K562 (cell line): Measurements from ENCODE around the gene OR11A1. TPM values are rescaled to one million over a fixed set of nuclear protein-coding genes. Genes with fewer than 3 reads are reported as not detected.

Source experiments
- ATAC-seq: fragments of 200-7000 bp; cut with Tn5 transposase; 3 replicates; pipeline ENCODE4 v1.9.1; 2020; ENCODE audit warnings: moderate library complexity
- BruUV-seq: library from RNA; stranded (reverse); fragments of 400-500 nt; replicated peaks from 2 replicates; lab custom pipeline; 2021; lab: Mats Ljungman, UMichigan
- CTCF ChIA-PET: fragments of 300-600 bp; formaldehyde crosslinking; extraction: SDS; loops from one replicate; lab custom pipeline; 2021; ENCODE audit warnings: low intra/inter-chr PET ratio; lab: Yijun Ruan, JAX
- POLR2A ChIA-PET: fragments of 300-600, 350-650 bp; sonication (Branson Sonifier 250); formaldehyde crosslinking; extraction: SDS; loops from one replicate; lab custom pipeline; 2021; ENCODE audit warnings: antibody characterized with exemption, inconsistent platforms; lab: Yijun Ruan, JAX
- DNase-seq, 4 experiments: peaks; one replicate each; pipeline versions ENCODE4 v3.0.0 to v3.0.0-alpha.2; 2011 to 2018; ENCODE audit warnings: low spot score in 3 of 4, mixed read lengths in 3 of 4; ENCODE audit errors: extremely low read depth in 1 of 4
- FAIRE-seq: peaks from 2 replicates; lab custom pipeline; 2011; peaks lifted over from hg19 to GRCh38; lab: Jason Lieb, UNC
- H2AFZ ChIP-seq: 2 replicates; pipeline ENCODE4 v1.6.0; 2011; ENCODE audit warnings: low read depth, low read length, control low read depth, inconsistent platforms
- H3K27ac ChIP-seq: fragments of 200-600 bp; 3 replicates; pipeline ENCODE4 v1.8.0; 2011; ENCODE audit warnings: low read depth, mild to moderate bottlenecking, control low read depth, inconsistent platforms, low read length, moderate library complexity, mixed read lengths; ENCODE audit errors: extremely low read depth
- H3K27me3 ChIP-seq, 2 experiments: fragments of 300-600 bp in 1 of 2; 2 replicates in 1 of 2; 3 replicates in 1 of 2; pipeline versions ENCODE4 v1.6.0 to v1.8.0; 2011; ENCODE audit warnings: inconsistent platforms in 2 of 2, low read length in 2 of 2, mild to moderate bottlenecking in 1 of 2, mixed read lengths in 1 of 2, moderate library complexity in 1 of 2; ENCODE audit not compliant: control insufficient read depth in 2 of 2, insufficient read depth in 2 of 2
- H3K36me3 ChIP-seq: fragments of 300-600 bp; 3 replicates; pipeline ENCODE4 v1.8.0; 2011; ENCODE audit warnings: mild to moderate bottlenecking, low read length, inconsistent platforms; ENCODE audit not compliant: control insufficient read depth, insufficient read depth
- H3K4me1 ChIP-seq, 2 experiments: fragments of 200-600 bp in 1 of 2; replicated peaks in 1 of 2; 2 replicates in 1 of 2; 3 replicates in 1 of 2; pipeline versions ENCODE4 v1.5.1 to v1.8.0; 2011; ENCODE audit warnings: inconsistent platforms in 2 of 2, low read length in 2 of 2, mild to moderate bottlenecking in 1 of 2, mixed read lengths in 1 of 2, moderate library complexity in 1 of 2; ENCODE audit not compliant: control insufficient read depth in 2 of 2, insufficient read depth in 2 of 2
- H3K4me2 ChIP-seq: 2 replicates; pipeline ENCODE4 v1.6.1; 2011; ENCODE audit warnings: low read length, control low read depth, inconsistent platforms, mixed read lengths; ENCODE audit not compliant: insufficient read depth
- H3K4me3 ChIP-seq: fragments of 200-600 bp; sonication (generic), shearing (Covaris generic); 2 replicates; pipeline ENCODE4 v1.5.1; 2016; ENCODE audit warnings: control low read depth, inconsistent platforms
- H3K79me2 ChIP-seq: fragments of 200-600 bp; 3 replicates; pipeline ENCODE4 v1.8.0; 2011; ENCODE audit warnings: low read length, inconsistent platforms; ENCODE audit not compliant: control insufficient read depth, insufficient read depth
- H3K9ac ChIP-seq, 2 experiments: 2 replicates each; pipeline versions ENCODE4 v1.6.0 to v1.6.1; 2011; ENCODE audit warnings: low read depth in 2 of 2, low read length in 2 of 2, control low read depth in 1 of 2, inconsistent platforms in 1 of 2, mild to moderate bottlenecking in 1 of 2, mixed read lengths in 1 of 2; ENCODE audit not compliant: insufficient read depth in 1 of 2
- H3K9me1 ChIP-seq: one replicate; pipeline ENCODE4 v1.6.0; 2011; ENCODE audit warnings: inconsistent platforms, mild to moderate bottlenecking, low read length, moderate library complexity; ENCODE audit not compliant: control insufficient read depth, insufficient read depth
- H3K9me3 ChIP-seq: replicated peaks from 2 replicates; pipeline ENCODE4 v1.5.1; 2011; ENCODE audit warnings: low read depth, low read length, inconsistent platforms; ENCODE audit not compliant: control insufficient read depth, insufficient read depth
- H4K20me1 ChIP-seq: replicated peaks from 2 replicates; pipeline ENCODE4 v1.6.1; 2011; ENCODE audit warnings: low read length, inconsistent platforms, mixed read lengths; ENCODE audit not compliant: control insufficient read depth, insufficient read depth
- CBX1 ChIP-seq: sonication (generic); IDR thresholded peaks from 2 replicates; pipeline ENCODE4 v1.6.1; 2016; ENCODE audit warnings: antibody characterized with exemption, low read depth, mild to moderate bottlenecking
- CTCF ChIP-seq, 3 experiments: IDR thresholded peaks in 2 of 3; conservative IDR thresholded peaks in 1 of 3; 2 replicates each; pipeline ENCODE4 v1.5.1; 2011 to 2012; ENCODE audit warnings: low read length in 3 of 3, mild to moderate bottlenecking in 3 of 3, control low read depth in 2 of 3, improper control_type of control experiment in 1 of 3, inconsistent platforms in 1 of 3, low read depth in 1 of 3, mixed read lengths in 1 of 3, moderate library complexity in 1 of 3; ENCODE audit not compliant: insufficient read depth in 2 of 3
- ETV6 ChIP-seq, 3 experiments: fragments of 150-350 bp in 1 of 3; sonication (generic) in 1 of 3; formaldehyde crosslinking in 1 of 3; IDR thresholded peaks; 2 replicates each; pipeline versions ENCODE4 v1.6.1 to v1.8.0; 2014 to 2022; ENCODE audit warnings: borderline replicate concordance in 2 of 3, low read depth in 2 of 3, antibody characterized with exemption in 1 of 3, low read length in 1 of 3, mild to moderate bottlenecking in 1 of 3, missing genetic modification reagents in 1 of 3
- GATA2 ChIP-seq: sonication (generic); formaldehyde crosslinking; IDR thresholded peaks from 2 replicates; pipeline ENCODE4 v1.4.0; 2020; ENCODE audit warnings: mild to moderate bottlenecking, missing genetic modification reagents
- HDAC1 ChIP-seq, 2 experiments: fragments of 450-650 bp; IDR thresholded peaks; 2 replicates each; pipeline ENCODE4 v1.6.1; 2016 to 2017; ENCODE audit warnings: inconsistent platforms in 1 of 2, mild to moderate bottlenecking in 1 of 2, moderate library complexity in 1 of 2
- HMG20A ChIP-seq: fragments of 450-650 bp; formaldehyde crosslinking; conservative IDR thresholded peaks from 2 replicates; pipeline ENCODE4 v1.4.0; 2020; ENCODE audit warnings: mild to moderate bottlenecking, mixed read lengths
- TARDBP ChIP-seq: fragments of 450-650 bp; IDR thresholded peaks from 2 replicates; pipeline ENCODE4 v1.6.1; 2016
- ZNF395 ChIP-seq: fragments of 200-800 bp; sonication (Bioruptor generic); IDR thresholded peaks from 2 replicates; pipeline ENCODE4 v1.6.1; 2017; ENCODE audit warnings: missing genetic modification characterization, missing compliant biosample characterization
- WGBS: fragments of 100-300 bp; shearing (Covaris generic); methylation state at CpG from one replicate; pipeline ENCODE4 v1.1.6; 2016; ENCODE audit warnings: low coverage, mixed read lengths; ENCODE audit not compliant: insufficient coverage; ENCODE audit errors: missing lambda C conversion rate; 5-methylcytosine and 5-hydroxymethylcytosine counted together
- in situ Hi-C: fragments of 300-500 bp; cut with MboI; formaldehyde crosslinking; loops from 4 replicates; pipeline ENCODE4 v1.15.0; 2018; ENCODE audit warnings: inconsistent platforms, mixed read lengths
- intact Hi-C: fragments of 100-400 bp; cut with micrococcal nuclease; formaldehyde crosslinking; loops from 2 replicates; pipeline ENCODE4 v1.14.2; 2022
- polyA plus RNA-seq, 8 experiments: library from polyadenylated mRNA; depleted of rRNA in 4 of 8; stranded (reverse) in 5 of 8; unstranded in 3 of 8; fragments of >200 nt; fragmentation: Nextera tagmentation in 2 of 8; fragmentation: Illumina TruSeq in 1 of 8; extraction: Ambion mirVana in 2 of 8; extraction: Trizol in 1 of 8; gene quantifications; 2 replicates each; pipeline versions ENCODE4 v1.2.1 to v1.2.3, GENCODE V29; 2011 to 2014; ENCODE audit warnings: inconsistent platforms in 1 of 8, missing spikeins in 1 of 8
- total RNA-seq, 7 experiments: library from RNA; depleted of rRNA in 6 of 7; stranded (reverse); fragments of >200 nt in 6 of 7; fragmentation: Illumina TruSeq in 2 of 7; extraction: Trizol in 2 of 7; gene quantifications; 2 replicates each; pipeline versions ENCODE4 v1.2.1 to v1.2.3, GENCODE V29; 2011 to 2021; ENCODE audit warnings: low replicate concordance in 1 of 7
- TF ChIP-seq, protein P1 (sequence below), 3 experiments: fragments of 200-800 bp in 1 of 3; fragments of 250-450 bp in 1 of 3; fragments of 450-650 bp in 1 of 3; sonication (Bioruptor Pico) in 1 of 3; sonication (Bioruptor generic) in 1 of 3; formaldehyde crosslinking in 1 of 3; IDR thresholded peaks; 2 replicates each; pipeline versions ENCODE4 v1.6.1 to v1.8.0; 2016 to 2022; ENCODE audit warnings: mild to moderate bottlenecking in 2 of 3, missing genetic modification characterization in 2 of 3, missing compliant biosample characterization in 1 of 3, moderate library complexity in 1 of 3
- TF ChIP-seq, protein P2 (sequence below): fragments of 150-350 bp; IDR thresholded peaks from 2 replicates; pipeline ENCODE4 v1.6.1; 2014; ENCODE audit warnings: low read depth, mild to moderate bottlenecking, low read length, borderline replicate concordance

The OR11A1 gene
- total and polyA plus RNA-seq, 9 of the 15 experiments (the other 6 are each of a cell fraction or from before 2014, with no cell fraction given), result not detected

- H3K27me3 ChIP-seq, result peaks cover 0 to 3% of the 10 kb centered on the region in 2 experiments; a peak in 1 of 5 replicates
- no peak overlapping the region for H3K27ac ChIP-seq
- CTCF ChIA-PET, result no interaction called here
- H3K9me3 ChIP-seq, result no peaks in the 10 kb centered on the region
- intact Hi-C loops, result no loop called here
- H3K4me3 ChIP-seq, result no peak overlapping the region
- POLR2A ChIA-PET, result interaction anchor here (0.6 kb wide), 1 partner anchor 86 kb away, joined by 4 read pairs; no protein-coding TSS in a partner anchor
- 0% methylated on average over 2 of the region's 2 CpGs for WGBS
- H4K20me1 ChIP-seq, result no peaks in the 10 kb centered on the region
- H3K9me1 ChIP-seq, result no peaks in the 10 kb centered on the region
- H3K4me1 ChIP-seq, result peaks cover 8 to 39% of the 10 kb centered on the region in 2 experiments; a peak in 4 of 5 replicates
- no peaks in the 10 kb centered on the region for H3K36me3 ChIP-seq
- ATAC-seq (peak; percentile 63), FAIRE-seq (peak; percentile 6), DNase-seq (peak in 2 of 4 experiments; percentile 25 to 61)
- H2AFZ ChIP-seq, result no peak overlapping the region
- BruUV-seq, result no TSS peak
- no peak overlapping the region for H3K9ac ChIP-seq
- in situ Hi-C loops, result no loop called here
- H3K79me2 ChIP-seq, result no peaks in the 10 kb centered on the region
- no peak overlapping the region; the same call in 1 of the 2 replicates for H3K4me2 ChIP-seq
- TF ChIP-seq GATA2 (CRISPR knock-in tag) (peak; percentile 89), CBX1 (no peak), HMG20A (no peak), TARDBP (no peak), HDAC1 (IDR thresholded peaks at IDR 0.05) (no peak), ZNF395 (CRISPR knock-in tag) (0 out of 2 replicates have a peak, but pooled peaks have one; percentile 49), CTCF (IDR thresholded peaks at IDR 0.05 in 2 of 3, conservative IDR thresholded peaks at IDR 0.05 in 1 of 3; ENCODE audit: insufficient read depth in 2 of 3, low read depth in 1 of 3, low read length in 3 of 3) (no peak), ETV6 (IDR thresholded peaks at IDR 0.05; ENCODE audit: borderline replicate concordance in 1 of 2, low read depth in 2 of 2, low read length in 1 of 2) (peak in 1 of 2 experiments; percentile 29; a peak in 1 of 4 replicates), ETV6 (CRISPR knock-in tag; IDR thresholded peaks at IDR 0.05; ENCODE audit: borderline replicate concordance) (no peak)
- TF ChIP-seq, protein P1, sequence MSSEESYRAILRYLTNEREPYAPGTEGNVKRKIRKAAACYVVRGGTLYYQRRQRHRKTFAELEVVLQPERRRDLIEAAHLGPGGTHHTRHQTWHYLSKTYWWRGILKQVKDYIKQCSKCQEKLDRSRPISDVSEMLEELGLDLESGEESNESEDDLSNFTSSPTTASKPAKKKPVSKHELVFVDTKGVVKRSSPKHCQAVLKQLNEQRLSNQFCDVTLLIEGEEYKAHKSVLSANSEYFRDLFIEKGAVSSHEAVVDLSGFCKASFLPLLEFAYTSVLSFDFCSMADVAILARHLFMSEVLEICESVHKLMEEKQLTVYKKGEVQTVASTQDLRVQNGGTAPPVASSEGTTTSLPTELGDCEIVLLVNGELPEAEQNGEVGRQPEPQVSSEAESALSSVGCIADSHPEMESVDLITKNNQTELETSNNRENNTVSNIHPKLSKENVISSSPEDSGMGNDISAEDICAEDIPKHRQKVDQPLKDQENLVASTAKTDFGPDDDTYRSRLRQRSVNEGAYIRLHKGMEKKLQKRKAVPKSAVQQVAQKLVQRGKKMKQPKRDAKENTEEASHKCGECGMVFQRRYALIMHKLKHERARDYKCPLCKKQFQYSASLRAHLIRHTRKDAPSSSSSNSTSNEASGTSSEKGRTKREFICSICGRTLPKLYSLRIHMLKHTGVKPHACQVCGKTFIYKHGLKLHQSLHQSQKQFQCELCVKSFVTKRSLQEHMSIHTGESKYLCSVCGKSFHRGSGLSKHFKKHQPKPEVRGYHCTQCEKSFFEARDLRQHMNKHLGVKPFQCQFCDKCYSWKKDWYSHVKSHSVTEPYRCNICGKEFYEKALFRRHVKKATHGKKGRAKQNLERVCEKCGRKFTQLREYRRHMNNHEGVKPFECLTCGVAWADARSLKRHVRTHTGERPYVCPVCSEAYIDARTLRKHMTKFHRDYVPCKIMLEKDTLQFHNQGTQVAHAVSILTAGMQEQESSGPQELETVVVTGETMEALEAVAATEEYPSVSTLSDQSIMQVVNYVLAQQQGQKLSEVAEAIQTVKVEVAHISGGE (CRISPR knock-in tag; IDR thresholded peaks at IDR 0.05), result peak in 1 of 3 experiments; percentile 23; a peak in 1 of 6 replicates
- TF ChIP-seq, protein P2, sequence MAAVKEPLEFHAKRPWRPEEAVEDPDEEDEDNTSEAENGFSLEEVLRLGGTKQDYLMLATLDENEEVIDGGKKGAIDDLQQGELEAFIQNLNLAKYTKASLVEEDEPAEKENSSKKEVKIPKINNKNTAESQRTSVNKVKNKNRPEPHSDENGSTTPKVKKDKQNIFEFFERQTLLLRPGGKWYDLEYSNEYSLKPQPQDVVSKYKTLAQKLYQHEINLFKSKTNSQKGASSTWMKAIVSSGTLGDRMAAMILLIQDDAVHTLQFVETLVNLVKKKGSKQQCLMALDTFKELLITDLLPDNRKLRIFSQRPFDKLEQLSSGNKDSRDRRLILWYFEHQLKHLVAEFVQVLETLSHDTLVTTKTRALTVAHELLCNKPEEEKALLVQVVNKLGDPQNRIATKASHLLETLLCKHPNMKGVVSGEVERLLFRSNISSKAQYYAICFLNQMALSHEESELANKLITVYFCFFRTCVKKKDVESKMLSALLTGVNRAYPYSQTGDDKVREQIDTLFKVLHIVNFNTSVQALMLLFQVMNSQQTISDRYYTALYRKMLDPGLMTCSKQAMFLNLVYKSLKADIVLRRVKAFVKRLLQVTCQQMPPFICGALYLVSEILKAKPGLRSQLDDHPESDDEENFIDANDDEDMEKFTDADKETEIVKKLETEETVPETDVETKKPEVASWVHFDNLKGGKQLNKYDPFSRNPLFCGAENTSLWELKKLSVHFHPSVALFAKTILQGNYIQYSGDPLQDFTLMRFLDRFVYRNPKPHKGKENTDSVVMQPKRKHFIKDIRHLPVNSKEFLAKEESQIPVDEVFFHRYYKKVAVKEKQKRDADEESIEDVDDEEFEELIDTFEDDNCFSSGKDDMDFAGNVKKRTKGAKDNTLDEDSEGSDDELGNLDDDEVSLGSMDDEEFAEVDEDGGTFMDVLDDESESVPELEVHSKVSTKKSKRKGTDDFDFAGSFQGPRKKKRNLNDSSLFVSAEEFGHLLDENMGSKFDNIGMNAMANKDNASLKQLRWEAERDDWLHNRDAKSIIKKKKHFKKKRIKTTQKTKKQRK, result no peak
Measured at GRCh38 chr6:29490552-29490951, 33.7 kb upstream of the OR11A1 start.
